ENCODE results near the gene MFSD6L. TPM values are rescaled to one million over a fixed set of nuclear protein-coding genes. Genes with fewer than 3 reads are reported as not detected.

Gene MFSD6L
- total RNA-seq, 2 experiments from 2014 or later, result 0.22 TPM; not detected in 1

GRCh38 chr17:8825802-8826201, 26.6 kb upstream of the MFSD6L start:
- Histone ChIP-seq H3K36me3 (ENCODE audit: insufficient read depth, low read length) (no peaks in the 10 kb centered on the region), H3K9me3 (ENCODE audit: control insufficient read depth in 1 of 2, insufficient read depth in 1 of 2, low read length in 2 of 2) (no peaks in the 10 kb centered on the region), H3K4me1 (ENCODE audit: insufficient read depth, low read length) (no peaks in the 10 kb centered on the region), H3K27me3 (ENCODE audit: control insufficient read depth in 1 of 2, insufficient read depth in 2 of 2, low read length in 2 of 2) (no peaks in the 10 kb centered on the region), H3K4me3 (ENCODE audit: low read length) (no peak overlapping the region), H3K27ac (ENCODE audit: low read depth in 1 of 2, low read length in 2 of 2) (no peak overlapping the region)
- DNase-seq (no peak), ATAC-seq (ENCODE audit: poor library complexity) (no peak)
- Mint-ChIP-seq H3K27ac (no peak overlapping the region), H3K36me3 (ENCODE audit: low read depth) (no peaks in the 10 kb centered on the region), H3K9me3 (no peaks in the 10 kb centered on the region), H3K27me3 (no peaks in the 10 kb centered on the region), H3K4me1 (ENCODE audit: low read depth) (no peaks in the 10 kb centered on the region), H3K4me3 (no peak overlapping the region)
- ChIA-PET POLR2A (no interaction called here), CTCF (no interaction called here)
- intact Hi-C loops (cut with DNase I, micrococcal nuclease), result no loop called here
- TF ChIP-seq CTCF (IDR thresholded peaks at IDR 0.05), result no peak

GRCh38 chr17:8823279-8823678, 24.1 kb upstream of the MFSD6L start:
- Histone ChIP-seq H3K4me1 (ENCODE audit: insufficient read depth, low read length) (no peaks in the 10 kb centered on the region), H3K4me3 (ENCODE audit: low read length) (no peak overlapping the region), H3K36me3 (ENCODE audit: insufficient read depth, low read length) (no peaks in the 10 kb centered on the region), H3K27me3 (ENCODE audit: control insufficient read depth in 1 of 2, insufficient read depth in 2 of 2, low read length in 2 of 2) (no peaks in the 10 kb centered on the region), H3K27ac (ENCODE audit: low read depth in 1 of 2, low read length in 2 of 2) (no peak overlapping the region), H3K9me3 (ENCODE audit: control insufficient read depth in 1 of 2, insufficient read depth in 1 of 2, low read length in 2 of 2) (no peaks in the 10 kb centered on the region)
- no peak overlapping the region for H3K4me3 Mint-ChIP-seq
- no peak for ATAC-seq (ENCODE audit: poor library complexity)
- no peaks in the 10 kb centered on the region for H3K9me3 Mint-ChIP-seq
- no peak for TF ChIP-seq CTCF (IDR thresholded peaks at IDR 0.05)
- no peaks in the 10 kb centered on the region for H3K4me1 Mint-ChIP-seq (ENCODE audit: low read depth)
- no peaks in the 10 kb centered on the region for H3K27me3 Mint-ChIP-seq
- H3K27ac Mint-ChIP-seq, result no peak overlapping the region
- POLR2A ChIA-PET, result no interaction called here
- CTCF ChIA-PET, result no interaction called here
- no peak for DNase-seq
- intact Hi-C loops (cut with DNase I, micrococcal nuclease), result no loop called here
- no peaks in the 10 kb centered on the region for H3K36me3 Mint-ChIP-seq (ENCODE audit: low read depth)

GRCh38 chr17:8822401-8823035, 23.4 kb upstream of the MFSD6L start:
- DNase-seq (no peak), ATAC-seq (ENCODE audit: poor library complexity) (no peak)
- no peaks in the 10 kb centered on the region for H3K4me1 Mint-ChIP-seq (ENCODE audit: low read depth)
- ChIA-PET POLR2A (no interaction called here), CTCF (no interaction called here)
- no peaks in the 10 kb centered on the region for H3K27me3 Mint-ChIP-seq
- no peaks in the 10 kb centered on the region for H3K27me3 ChIP-seq (ENCODE audit: control insufficient read depth in 1 of 2, insufficient read depth in 2 of 2, low read length in 2 of 2)
- H3K27ac ChIP-seq (ENCODE audit: low read depth in 1 of 2, low read length in 2 of 2), result no peak overlapping the region
- no peak overlapping the region for H3K4me3 ChIP-seq (ENCODE audit: low read length)
- H3K9me3 Mint-ChIP-seq, result no peaks in the 10 kb centered on the region
- H3K36me3 ChIP-seq (ENCODE audit: insufficient read depth, low read length), result no peaks in the 10 kb centered on the region
- no peaks in the 10 kb centered on the region for H3K4me1 ChIP-seq (ENCODE audit: insufficient read depth, low read length)
- no peaks in the 10 kb centered on the region for H3K9me3 ChIP-seq (ENCODE audit: control insufficient read depth in 1 of 2, insufficient read depth in 1 of 2, low read length in 2 of 2)
- no peaks in the 10 kb centered on the region for H3K36me3 Mint-ChIP-seq (ENCODE audit: low read depth)
- no peak overlapping the region for H3K27ac Mint-ChIP-seq
- H3K4me3 Mint-ChIP-seq, result no peak overlapping the region
- TF ChIP-seq CTCF (IDR thresholded peaks at IDR 0.05), result no peak
- intact Hi-C loops (cut with DNase I, micrococcal nuclease), result no loop called here
